OCI-LY7 (cell line): ENCODE results near the gene ZNF691. TPM values are rescaled to one million over a fixed set of nuclear protein-coding genes. Genes with fewer than 3 reads are reported as not detected.

ENCODE experiments used
- BruUV-seq: library from RNA; stranded (reverse); fragments of 400-500 nt; replicated peaks from 2 replicates; lab custom pipeline; 2021; lab: Mats Ljungman, UMichigan
- CTCF ChIA-PET: fragments of 300-600 bp; sonication (Branson Sonifier 250); formaldehyde crosslinking; loops from one replicate; lab custom pipeline; 2022; ENCODE audit warnings: antibody characterized with exemption; ENCODE audit not compliant: unreplicated experiment; lab: Charles Lee
- POLR2A ChIA-PET: fragments of 300-600 bp; sonication (Branson Sonifier 250); formaldehyde crosslinking; loops from one replicate; lab custom pipeline; 2022; ENCODE audit warnings: antibody characterized with exemption; lab: Charles Lee
- DNase-seq: peaks from one replicate; pipeline ENCODE4 v3.0.0-alpha.2; 2015; ENCODE audit warnings: low spot score
- H2AFZ ChIP-seq: fragments of 200-600 bp; sonication (generic), shearing (Covaris generic); 2 replicates; pipeline ENCODE4 v1.6.1; 2014; ENCODE audit warnings: mild to moderate bottlenecking, antibody characterized with exemption, low read length, moderate library complexity
- H3K27ac ChIP-seq: fragments of 200-600 bp; sonication (generic); 2 replicates; pipeline ENCODE4 v1.5.1; 2014; ENCODE audit warnings: mixed run types, low read depth, mild to moderate bottlenecking, moderate library complexity, low read length, inconsistent platforms; ENCODE audit not compliant: poor library complexity, severe bottlenecking
- H3K36me3 ChIP-seq: fragments of 200-600 bp; sonication (generic); 2 replicates; pipeline ENCODE4 v1.6.1; 2014; ENCODE audit warnings: mild to moderate bottlenecking, antibody characterized with exemption, low read length, moderate library complexity, mixed read lengths; ENCODE audit not compliant: insufficient read depth
- H3K4me1 ChIP-seq: fragments of 200-600 bp; sonication (generic); 2 replicates; pipeline ENCODE4 v1.5.1; 2014; ENCODE audit warnings: mild to moderate bottlenecking, low read length; ENCODE audit not compliant: insufficient read depth, poor library complexity, severe bottlenecking
- H3K4me2 ChIP-seq: fragments of 200-600 bp; sonication (generic); 2 replicates; pipeline ENCODE4 v1.6.1; 2014; ENCODE audit warnings: mild to moderate bottlenecking, low read length
- H3K4me3 ChIP-seq: fragments of 200-600 bp; sonication (generic); 2 replicates; pipeline ENCODE4 v1.5.1; 2014; ENCODE audit warnings: mild to moderate bottlenecking, low read depth, low read length; ENCODE audit not compliant: poor library complexity, severe bottlenecking
- H3K79me2 ChIP-seq: fragments of 200-600 bp; sonication (generic); 2 replicates; pipeline ENCODE4 v1.6.1; 2016; ENCODE audit warnings: low read depth, mild to moderate bottlenecking, low read length, moderate library complexity, mixed read lengths; ENCODE audit not compliant: insufficient read depth
- H3K9me2 ChIP-seq: fragments of 200-600 bp; sonication (generic); 2 replicates; pipeline ENCODE4 v1.6.1; 2016; ENCODE audit warnings: mild to moderate bottlenecking, low read length, mixed read lengths; ENCODE audit not compliant: insufficient read depth
- H3K9me3 ChIP-seq: fragments of 200-600 bp; sonication (generic); 2 replicates; pipeline ENCODE4 v1.6.1; 2014; ENCODE audit warnings: mild to moderate bottlenecking, mixed run types, low read length, mixed read lengths
- H4K20me1 ChIP-seq: fragments of 200-600 bp; sonication (generic); 2 replicates; pipeline ENCODE4 v1.6.1; 2014; ENCODE audit warnings: mild to moderate bottlenecking, antibody characterized with exemption, low read length, moderate library complexity, mixed read lengths; ENCODE audit not compliant: insufficient read depth
- CTCF ChIP-seq: fragments of 200-600 bp; sonication (generic); conservative IDR thresholded peaks from 2 replicates; pipeline ENCODE4 v1.5.1; 2014; ENCODE audit warnings: mild to moderate bottlenecking, antibody characterized with exemption, low read length, moderate library complexity, mixed read lengths
- EZH2phosphoT487 ChIP-seq: fragments of 200-600 bp; sonication (generic); IDR thresholded peaks from 2 replicates; pipeline ENCODE4 v1.6.1; 2018; ENCODE audit warnings: low read depth, borderline replicate concordance, mild to moderate bottlenecking, mixed run types, antibody characterized with exemption, low read length, moderate library complexity, mixed read lengths
- intact Hi-C: fragments of 100-400 bp; cut with micrococcal nuclease; formaldehyde crosslinking; loops from one replicate; pipeline ENCODE4 v1.10.0; 2022; ENCODE audit not compliant: unreplicated experiment
- total RNA-seq, 2 experiments: library from RNA; depleted of rRNA in 1 of 2; stranded (reverse); fragments of >200 nt in 1 of 2; shearing (Covaris generic) in 1 of 2; gene quantifications; 2 replicates each; pipeline ENCODE4 v1.2.3, GENCODE V29; 2014 to 2022

The ZNF691 gene
- total RNA-seq, 2 experiments from 2014 or later = 17.8 to 21.1 TPM

- TF ChIP-seq EZH2phosphoT487 = no peak
- no peak for TF ChIP-seq CTCF
- Histone ChIP-seq H3K4me2 (peak overlapping the region; percentile 99), H4K20me1 (no peaks in the 10 kb centered on the region), H3K9me2 (no peaks in the 10 kb centered on the region), H3K9me3 (no peaks in the 10 kb centered on the region), H3K4me1 (peaks cover 62% of the 10 kb centered on the region), H3K79me2 (peaks cover 27% of the 10 kb centered on the region), H2AFZ (no peak overlapping the region; the same call in 1 of the 2 replicates), H3K4me3 (peak overlapping the region; percentile 89), H3K27ac (peak overlapping the region; percentile 73), H3K36me3 (peaks cover 39% of the 10 kb centered on the region)
- POLR2A ChIA-PET = interaction anchor here (0.5 to 5.0 kb wide), 13 partner anchors 10 to 566 kb away, joined by 3 to 35 read pairs (median 4); partner anchors contain the start of genes C1orf50, ERMAP, P3H1 and SVBP
- BruUV-seq = TSS peak; percentile 59
- intact Hi-C loops = loop anchor here (1.0 to 2.0 kb wide), 2 partner anchors 31 to 110 kb away; partner anchors contain the start of genes ERMAP, SLC2A1 and SVBP
- CTCF ChIA-PET = interaction anchor here (1.9 kb wide), 1 partner anchor 81 kb away, joined by 9 read pairs; the partner anchor contains the start of genes C1orf50 and P3H1
- peak; percentile 64 for DNase-seq
Observed at GRCh38 chr1:42847721-42848460, 1.5 kb downstream of the ZNF691 start.

- peak overlapping the region; percentile 73 for H3K27ac ChIP-seq
Observed at GRCh38 chr1:42848823-42849537, 2.6 kb downstream of the ZNF691 start.

More at GRCh38 chr1:42848823-42849537, 2.6 kb downstream of the ZNF691 start:
- no TSS peak for BruUV-seq
- no peak for DNase-seq
- Histone ChIP-seq H3K4me1 (peaks cover 66% of the 10 kb centered on the region), H3K4me3 (peak overlapping the region; percentile 89), H3K36me3 (peaks cover 46% of the 10 kb centered on the region), H2AFZ (no peak overlapping the region), H3K79me2 (peaks cover 27% of the 10 kb centered on the region), H4K20me1 (no peaks in the 10 kb centered on the region), H3K9me3 (no peaks in the 10 kb centered on the region), H3K4me2 (peak overlapping the region; percentile 99), H3K9me2 (no peaks in the 10 kb centered on the region)
- POLR2A ChIA-PET = interaction anchor here (0.6 to 5.0 kb wide), 8 partner anchors 11 to 1386 kb away, joined by 3 to 35 read pairs (median 4); partner anchors contain the start of genes C1orf50, ERMAP, P3H1 and SVBP
- TF ChIP-seq EZH2phosphoT487 (no peak), CTCF (no peak)
- CTCF ChIA-PET = no interaction called here
- intact Hi-C loops = loop anchor here (1.0 kb wide), 1 partner anchor 109 kb away; the partner anchor contains the start of gene SLC2A1
